ENCODE data around the gene LARP4B. TPM values are rescaled to one million over a fixed set of nuclear protein-coding genes. Genes with fewer than 3 reads are reported as not detected.

The LARP4B gene
- total and polyA plus RNA-seq, 2 donors (not counting 3 experiments of a cell fraction or from before 2014, with no cell fraction given): 27.4 to 101 TPM

GRCh38 chr10:792083-792791 is 139.3 kb downstream of the LARP4B start:
- no peak overlapping the region for H3K4me2 ChIP-seq (ENCODE audit: insufficient read depth, low read length)
- H3K27me3 ChIP-seq (ENCODE audit: control insufficient read depth in 2 of 2, insufficient read depth in 2 of 2, low read length in 2 of 2): no peaks in the 10 kb centered on the region
- no peaks in the 10 kb centered on the region for H3K36me3 ChIP-seq (ENCODE audit: control insufficient read depth in 2 of 2, extremely low read depth in 1 of 2, insufficient read depth in 2 of 2, low read length in 2 of 2)
- DNase-seq (ENCODE audit: low read depth, low spot score): no peak
- H3K79me2 ChIP-seq (ENCODE audit: control insufficient read depth, insufficient read depth, low read length): no peaks in the 10 kb centered on the region
- TF ChIP-seq JUN (IDR thresholded peaks at IDR 0.05; ENCODE audit: borderline replicate concordance, insufficient read depth, insufficient read length, low read depth) (no peak), CTCF (IDR thresholded peaks at IDR 0.05; ENCODE audit: extremely low read depth in 1 of 2, insufficient read depth in 1 of 2, low read depth in 1 of 2, low read length in 2 of 2) (no peak), GATA2 (IDR thresholded peaks at IDR 0.05; ENCODE audit: insufficient read depth, insufficient read length, low read depth, low read length) (no peak), MYC (IDR thresholded peaks at IDR 0.05; ENCODE audit: low read depth, low read length) (no peak), EZH2 (IDR thresholded peaks at IDR 0.05; ENCODE audit: borderline replicate concordance, low read depth, low read length, severe bottlenecking) (no peak), FOS (IDR thresholded peaks at IDR 0.05; ENCODE audit: borderline replicate concordance, insufficient read depth, low read length) (no peak), POLR2AphosphoS5 (IDR thresholded peaks at IDR 0.05; ENCODE audit: insufficient read depth, low read depth, low read length) (no peak), POLR2A (IDR thresholded peaks at IDR 0.05; ENCODE audit: low read depth, low read length) (no peak)
- TF ChIP-seq, protein P1, sequence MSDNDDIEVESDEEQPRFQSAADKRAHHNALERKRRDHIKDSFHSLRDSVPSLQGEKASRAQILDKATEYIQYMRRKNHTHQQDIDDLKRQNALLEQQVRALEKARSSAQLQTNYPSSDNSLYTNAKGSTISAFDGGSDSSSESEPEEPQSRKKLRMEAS (IDR thresholded peaks at IDR 0.05; ENCODE audit: insufficient read depth, insufficient read length): no peak
- no peak overlapping the region for H3K27ac ChIP-seq (ENCODE audit: insufficient read depth, low read depth, low read length)
- ChIA-PET POLR2A (no interaction called here), CTCF (interaction anchor here (0.6 to 1.4 kb wide), 2 partner anchors 11 to 281 kb away, joined by 4 to 10 read pairs; no protein-coding TSS in a partner anchor)
- no peak overlapping the region for H3K9ac ChIP-seq (replicated peaks; ENCODE audit: extremely low read depth, insufficient read depth, low read length)
- no TSS peak for BruUV-seq (replicated peaks)
- no peak overlapping the region for H3K4me3 ChIP-seq (replicated peaks in 1 of 3; ENCODE audit: insufficient read depth in 1 of 3, low read depth in 1 of 3, low read length in 3 of 3)
- dilution Hi-C loops (cut with MboI; ENCODE audit: extremely low pct_ligation_motif_present, low sequenced_read_pairs): no loop called here
- FAIRE-seq: no peak
- no peak overlapping the region for H2AFZ ChIP-seq (ENCODE audit: low read depth, low read length)
- H4K20me1 ChIP-seq (replicated peaks; ENCODE audit: control insufficient read depth, extremely low read depth, insufficient read depth, low read length): no peaks in the 10 kb centered on the region
- no peaks in the 10 kb centered on the region for H3K9me3 ChIP-seq (replicated peaks; ENCODE audit: control insufficient read depth, insufficient read depth, low read length)
- no peaks in the 10 kb centered on the region for H3K4me1 ChIP-seq (ENCODE audit: control insufficient read depth, extremely low read depth, insufficient read depth, low read length)
- intact Hi-C loops (cut with micrococcal nuclease): no loop called here
- H3K9me1 ChIP-seq (replicated peaks; ENCODE audit: control insufficient read depth, extremely low read depth, insufficient read depth, low read length): no peaks in the 10 kb centered on the region

All from endothelial cell of umbilical vein (primary cell).